Muscle layer of duodenum (tissue), 2 donors: ENCODE data around the gene OR5AU1.

ENCODE experiments used
- H3K27ac ChIP-seq: one replicate; pipeline ENCODE4 v1.7.0; 2013; ENCODE audit warnings: mild to moderate bottlenecking, low read length
- H3K27me3 ChIP-seq: one replicate; pipeline ENCODE4 v1.7.0; 2013; ENCODE audit warnings: low read depth, mild to moderate bottlenecking, control low read depth, low read length
- H3K36me3 ChIP-seq, 2 donors: one replicate each; pipeline ENCODE4 v1.7.0; 2013; ENCODE audit warnings: low read length in 2 of 2, control low read depth in 1 of 2, mild to moderate bottlenecking in 1 of 2; ENCODE audit not compliant: insufficient read depth in 2 of 2, control insufficient read depth in 1 of 2
- H3K4me1 ChIP-seq, 2 donors: one replicate each; pipeline ENCODE4 v1.7.0; 2013; ENCODE audit warnings: low read length in 2 of 2, mild to moderate bottlenecking in 2 of 2, control low read depth in 1 of 2, moderate library complexity in 1 of 2; ENCODE audit not compliant: insufficient read depth in 2 of 2, control insufficient read depth in 1 of 2
- H3K4me3 ChIP-seq, 2 donors: one replicate each; pipeline ENCODE4 v1.7.0; 2013; ENCODE audit warnings: low read length in 2 of 2, low read depth in 1 of 2, mild to moderate bottlenecking in 1 of 2
- H3K9me3 ChIP-seq, 2 donors: one replicate each; pipeline ENCODE4 v1.7.0; 2013; ENCODE audit warnings: low read length in 2 of 2, control low read depth in 1 of 2, mild to moderate bottlenecking in 1 of 2; ENCODE audit not compliant: control insufficient read depth in 1 of 2
- donor health status: healthy.

The OR5AU1 gene

GRCh38 chr14:21194597-21194996, 38.7 kb upstream of the OR5AU1 start:
- H3K4me1 ChIP-seq = peaks cover 0 to 11% of the 10 kb centered on the region in 2 donors
- no peak overlapping the region for H3K4me3 ChIP-seq
- H3K27ac ChIP-seq = no peak overlapping the region
- H3K36me3 ChIP-seq = no peaks in the 10 kb centered on the region
- H3K9me3 ChIP-seq = no peaks in the 10 kb centered on the region
- H3K27me3 ChIP-seq = no peaks in the 10 kb centered on the region

GRCh38 chr14:21192875-21193535, 37.1 kb upstream of the OR5AU1 start:
- no peaks in the 10 kb centered on the region for H3K9me3 ChIP-seq
- no peaks in the 10 kb centered on the region for H3K36me3 ChIP-seq
- H3K27ac ChIP-seq = no peak overlapping the region
- H3K4me1 ChIP-seq = peaks cover 0 to 11% of the 10 kb centered on the region in 2 donors
- H3K4me3 ChIP-seq = peak overlapping the region in 1 of 2 donors; percentile 80
- H3K27me3 ChIP-seq = no peaks in the 10 kb centered on the region

GRCh38 chr14:21192447-21192822, 36.6 kb upstream of the OR5AU1 start:
- H3K4me3 ChIP-seq = peak overlapping the region; percentile 52 to 80
- no peaks in the 10 kb centered on the region for H3K27me3 ChIP-seq
- no peak overlapping the region for H3K27ac ChIP-seq
- H3K9me3 ChIP-seq = no peaks in the 10 kb centered on the region
- peaks cover 0 to 11% of the 10 kb centered on the region in 2 donors for H3K4me1 ChIP-seq
- no peaks in the 10 kb centered on the region for H3K36me3 ChIP-seq

- Histone ChIP-seq H3K9me3 (no peaks in the 10 kb centered on the region), H3K36me3 (no peaks in the 10 kb centered on the region), H3K27ac (no peak overlapping the region), H3K27me3 (no peaks in the 10 kb centered on the region), H3K4me1 (peaks cover 0 to 11% of the 10 kb centered on the region in 2 donors), H3K4me3 (peak overlapping the region; percentile 52 to 80)
Observed at GRCh38 chr14:21191809-21192446, 36.1 kb upstream of the OR5AU1 start.

GRCh38 chr14:21191261-21191808, 35.5 kb upstream of the OR5AU1 start:
- H3K27me3 ChIP-seq = no peaks in the 10 kb centered on the region
- peaks cover 0 to 11% of the 10 kb centered on the region in 2 donors for H3K4me1 ChIP-seq
- H3K36me3 ChIP-seq = no peaks in the 10 kb centered on the region
- H3K4me3 ChIP-seq = peak overlapping the region; percentile 52 to 80
- no peaks in the 10 kb centered on the region for H3K9me3 ChIP-seq
- H3K27ac ChIP-seq = no peak overlapping the region

- Histone ChIP-seq H3K27me3 (no peaks in the 10 kb centered on the region), H3K4me1 (no peaks in the 10 kb centered on the region), H3K27ac (no peak overlapping the region), H3K9me3 (peaks cover 0 to 6% of the 10 kb centered on the region in 2 donors), H3K36me3 (no peaks in the 10 kb centered on the region), H3K4me3 (no peak overlapping the region)
Observed at GRCh38 chr14:21185491-21185890, 29.6 kb upstream of the OR5AU1 start.

- Histone ChIP-seq H3K27ac (no peak overlapping the region), H3K4me3 (no peak overlapping the region), H3K36me3 (no peaks in the 10 kb centered on the region), H3K4me1 (no peaks in the 10 kb centered on the region), H3K27me3 (no peaks in the 10 kb centered on the region), H3K9me3 (peaks cover 0 to 8% of the 10 kb centered on the region in 2 donors)
Observed at GRCh38 chr14:21184254-21184653, 28.4 kb upstream of the OR5AU1 start.

GRCh38 chr14:21182166-21182565, 26.3 kb upstream of the OR5AU1 start:
- Histone ChIP-seq H3K36me3 (no peaks in the 10 kb centered on the region), H3K4me3 (no peak overlapping the region), H3K27me3 (no peaks in the 10 kb centered on the region), H3K4me1 (no peaks in the 10 kb centered on the region), H3K9me3 (peaks cover 0 to 10% of the 10 kb centered on the region in 2 donors), H3K27ac (no peak overlapping the region)

GRCh38 chr14:21171128-21171527, 15.3 kb upstream of the OR5AU1 start:
- Histone ChIP-seq H3K4me1 (no peaks in the 10 kb centered on the region), H3K9me3 (no peaks in the 10 kb centered on the region), H3K27me3 (no peaks in the 10 kb centered on the region), H3K4me3 (no peak overlapping the region), H3K27ac (no peak overlapping the region), H3K36me3 (no peaks in the 10 kb centered on the region)

- Histone ChIP-seq H3K4me1 (no peaks in the 10 kb centered on the region), H3K36me3 (no peaks in the 10 kb centered on the region), H3K9me3 (no peaks in the 10 kb centered on the region), H3K27me3 (no peaks in the 10 kb centered on the region), H3K4me3 (no peak overlapping the region), H3K27ac (no peak overlapping the region)
Observed at GRCh38 chr14:21169573-21169972, 13.7 kb upstream of the OR5AU1 start.

GRCh38 chr14:21168055-21168454, 12.2 kb upstream of the OR5AU1 start:
- Histone ChIP-seq H3K9me3 (no peaks in the 10 kb centered on the region), H3K36me3 (no peaks in the 10 kb centered on the region), H3K4me1 (no peaks in the 10 kb centered on the region), H3K27me3 (no peaks in the 10 kb centered on the region), H3K27ac (no peak overlapping the region), H3K4me3 (no peak overlapping the region)
